Mammary epithelial cell (primary cell): ENCODE data around the gene TMEM143.

Experiments
- CTCF ChIP-seq, 2 donors: IDR thresholded peaks in 1 of 2; conservative IDR thresholded peaks in 1 of 2; 2 replicates each; pipeline ENCODE4 v1.5.1; 2011 to 2012; ENCODE audit warnings: inconsistent platforms in 2 of 2, low read length in 2 of 2, mild to moderate bottlenecking in 2 of 2, control low read depth in 1 of 2, low read depth in 1 of 2; ENCODE audit not compliant: insufficient read depth in 1 of 2; ENCODE audit errors: extremely low read depth in 1 of 2
- EZH2 ChIP-seq: IDR thresholded peaks from 2 replicates; pipeline ENCODE4 v1.6.1; 2012; ENCODE audit warnings: low read length, inconsistent platforms, borderline replicate concordance

DNA sequence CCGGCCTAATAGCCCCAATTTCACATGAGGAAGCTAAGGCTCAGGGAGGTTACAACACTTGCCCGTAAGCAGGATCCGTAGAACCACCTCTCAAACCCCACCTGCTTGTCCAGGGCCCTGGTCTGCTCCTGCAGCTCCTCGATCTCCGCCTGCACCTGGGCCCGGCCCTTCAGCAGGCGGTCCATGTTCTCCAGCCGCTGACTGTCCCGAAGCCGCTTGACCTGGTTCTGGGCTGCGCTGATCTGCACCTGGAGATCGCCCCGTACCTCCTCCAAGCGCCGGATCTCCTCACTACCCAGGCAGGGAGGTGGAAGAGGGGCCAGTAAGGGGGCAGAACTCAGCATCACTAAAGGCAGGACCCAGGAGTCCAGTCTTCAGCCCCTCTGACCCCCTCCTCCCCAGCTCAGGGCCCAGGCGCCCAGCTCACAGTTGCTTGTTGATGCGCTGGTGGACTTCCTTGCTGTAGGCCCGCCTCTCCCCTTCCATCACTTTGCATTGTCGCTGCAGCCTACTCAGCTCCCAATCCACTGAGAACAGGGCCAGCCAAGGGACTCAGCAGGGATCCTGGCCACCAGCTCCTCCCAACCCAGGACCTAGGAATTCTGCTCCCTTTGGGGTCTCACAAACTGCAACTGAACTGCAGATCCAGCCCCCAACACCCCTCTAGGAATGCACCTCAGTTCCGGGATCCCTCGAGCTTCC is 45.3 kb downstream of the TMEM143 start:
- TF ChIP-seq CTCF (conservative IDR thresholded peaks at IDR 0.05 in 1 of 2, IDR thresholded peaks at IDR 0.05 in 1 of 2; ENCODE audit: extremely low read depth in 1 of 2, insufficient read depth in 1 of 2, low read depth in 1 of 2, low read length in 2 of 2) (no peak), EZH2 (no peak)
